Nucleus accumbens (tissue), 56 donors: ENCODE data around the gene HIVEP3.

Experiments
- DNase-seq, 56 donors: peaks; one replicate each; lab custom pipeline; 2025; lab: John Stamatoyannopoulos, UW

HIVEP3 gene

DNA sequence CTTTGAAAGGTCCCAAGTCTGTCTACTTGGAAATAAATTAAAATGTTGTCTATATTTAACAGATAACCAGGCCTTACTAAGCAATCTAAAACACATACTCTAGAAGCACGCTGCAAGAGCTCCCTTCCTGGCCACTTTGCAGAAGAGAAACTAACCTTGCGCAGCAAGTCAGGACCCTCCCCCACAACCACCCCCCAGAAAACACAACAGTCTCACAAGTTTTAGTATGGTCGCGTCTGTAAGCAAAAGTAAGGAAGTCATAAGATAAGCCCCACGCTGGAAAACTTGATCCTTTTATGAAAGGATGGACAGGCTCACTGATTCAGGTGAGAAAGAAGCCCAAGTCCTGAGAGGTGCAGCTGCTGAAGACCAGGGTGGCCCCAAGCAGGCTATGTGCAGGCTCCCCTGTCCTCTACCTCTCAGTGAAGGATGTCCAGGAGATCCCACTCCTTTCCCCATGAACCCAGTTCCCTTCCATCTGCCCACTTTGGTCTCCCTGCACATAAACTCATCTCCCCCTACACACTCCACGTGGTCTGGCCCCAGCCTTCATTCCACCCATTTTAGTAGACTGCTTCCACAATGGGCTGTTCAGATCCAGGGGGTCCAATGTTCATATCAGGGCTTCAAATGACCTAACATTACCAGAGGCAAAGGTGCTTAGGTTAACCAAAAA is 23.8 kb downstream of the HIVEP3 start:
- no peak for DNase-seq

GRCh38 chr1:41894101-41894807 is 24.5 kb downstream of the HIVEP3 start:
- DNase-seq, result no peak

DNA sequence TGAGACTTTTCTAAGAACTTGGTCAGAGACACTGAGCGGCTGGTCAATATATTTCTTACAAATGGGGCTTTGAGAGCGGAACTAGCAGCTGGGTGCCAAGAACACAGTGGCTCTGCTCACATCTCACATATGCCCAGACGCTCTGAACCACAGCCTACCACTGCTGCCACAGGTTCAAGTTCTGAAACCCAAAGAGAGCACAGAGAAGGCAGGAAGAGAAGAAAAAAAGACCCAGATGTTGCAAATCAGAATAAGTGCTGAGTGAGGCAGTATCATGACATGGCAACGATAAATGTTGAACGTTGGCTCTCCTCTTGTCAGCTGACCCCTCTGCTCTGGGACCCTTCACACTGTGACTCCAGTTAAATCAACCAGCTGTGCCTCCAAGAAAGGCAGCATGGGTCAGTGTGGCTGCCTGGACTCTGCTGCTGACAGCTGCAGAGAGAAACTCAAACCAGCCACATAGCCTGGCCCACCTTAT is 26.4 kb downstream of the HIVEP3 start:
- DNase-seq, result no peak

- DNase-seq, result peak in 1 of 56 donors; percentile 25
These were observed 27.4 kb downstream of the HIVEP3 start for GRCh38 chr1:41891199-41891896.

DNA sequence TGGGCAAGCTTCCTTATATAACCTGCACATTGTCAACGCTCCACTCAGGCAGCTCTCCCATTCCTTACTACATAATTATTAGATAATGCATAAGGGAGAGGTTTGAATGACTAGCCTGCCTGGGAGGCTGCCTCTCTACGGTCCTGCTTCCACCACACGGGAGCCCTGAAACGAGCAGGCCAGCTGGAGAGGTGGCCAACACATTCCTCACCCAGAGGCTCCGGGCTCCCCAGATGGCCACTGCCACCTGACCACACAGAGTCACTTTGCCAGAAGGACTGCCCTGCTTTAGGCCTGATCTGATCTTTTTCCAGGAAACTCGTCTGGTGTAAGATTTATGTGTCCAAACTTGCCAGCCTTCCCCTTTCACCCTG is 27.9 kb downstream of the HIVEP3 start:
- DNase-seq, result peak in 3 of 56 donors; percentile 10 to 32 (median 17)

DNA sequence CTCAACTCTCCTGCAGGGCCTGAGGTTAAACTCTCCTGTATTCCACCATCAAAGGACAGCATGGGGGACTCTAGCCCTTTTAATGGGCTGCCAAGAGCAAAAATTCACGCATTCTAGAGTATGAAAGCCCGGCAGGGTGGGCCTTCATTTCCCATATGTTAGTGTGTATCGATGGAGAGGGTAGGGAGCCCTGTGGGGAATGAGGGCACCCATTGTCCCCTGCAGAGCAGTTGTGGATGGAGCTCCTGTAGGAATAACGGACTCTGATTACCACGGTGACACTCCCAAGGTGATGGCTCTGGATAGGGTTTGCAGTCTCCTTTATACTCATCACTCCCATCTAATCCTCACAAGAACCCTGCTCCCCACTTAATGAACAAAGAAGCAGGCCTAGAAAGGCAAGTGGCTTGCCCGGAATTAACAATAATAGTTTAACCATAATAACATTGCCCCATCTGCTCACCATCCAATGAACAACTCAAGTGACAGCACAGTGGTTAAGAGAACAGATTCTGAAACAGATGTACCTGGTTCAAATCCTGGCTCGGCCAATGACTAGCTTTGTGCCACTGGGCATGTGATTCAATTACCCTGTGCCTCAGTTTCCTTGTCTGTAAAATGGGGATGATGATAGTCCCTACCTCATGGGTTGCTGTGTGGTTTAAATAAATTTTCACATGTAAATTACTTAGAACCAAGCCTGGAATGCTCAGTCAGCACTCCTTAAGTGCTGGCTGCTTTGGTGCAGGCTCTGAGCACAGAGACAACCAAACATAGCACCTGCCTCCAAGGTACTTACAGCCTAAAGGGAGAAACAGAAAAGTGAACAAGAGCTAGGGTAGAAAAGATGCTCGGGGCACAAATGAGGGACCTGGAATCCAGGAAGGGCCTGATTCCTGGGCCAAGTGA is 29.0 kb downstream of the HIVEP3 start:
- no peak for DNase-seq

DNA sequence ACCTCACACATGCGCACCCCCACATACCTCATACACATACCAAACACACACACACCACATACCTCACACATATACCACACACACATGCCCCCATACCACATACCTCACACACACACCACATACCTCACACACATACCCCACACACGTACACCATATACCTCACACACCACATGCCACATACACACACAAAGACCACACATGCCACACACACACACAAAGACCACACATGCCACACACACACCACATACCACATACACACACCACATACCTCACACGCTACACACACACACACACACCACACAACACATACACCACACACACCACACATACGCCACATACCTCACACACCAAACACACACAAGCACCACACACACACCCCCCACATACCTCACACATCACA is 30.0 kb downstream of the HIVEP3 start:
- no peak for DNase-seq

GRCh38 chr1:41887365-41887764 is 31.4 kb downstream of the HIVEP3 start:
- DNase-seq, result no peak

GRCh38 chr1:41884256-41885230 is 34.2 kb downstream of the HIVEP3 start:
- DNase-seq, result no peak

- no peak for DNase-seq
These were observed 35.2 kb downstream of the HIVEP3 start for GRCh38 chr1:41883507-41883906.

- no peak for DNase-seq
These were observed 36.2 kb downstream of the HIVEP3 start for GRCh38 chr1:41882486-41882885.

DNA sequence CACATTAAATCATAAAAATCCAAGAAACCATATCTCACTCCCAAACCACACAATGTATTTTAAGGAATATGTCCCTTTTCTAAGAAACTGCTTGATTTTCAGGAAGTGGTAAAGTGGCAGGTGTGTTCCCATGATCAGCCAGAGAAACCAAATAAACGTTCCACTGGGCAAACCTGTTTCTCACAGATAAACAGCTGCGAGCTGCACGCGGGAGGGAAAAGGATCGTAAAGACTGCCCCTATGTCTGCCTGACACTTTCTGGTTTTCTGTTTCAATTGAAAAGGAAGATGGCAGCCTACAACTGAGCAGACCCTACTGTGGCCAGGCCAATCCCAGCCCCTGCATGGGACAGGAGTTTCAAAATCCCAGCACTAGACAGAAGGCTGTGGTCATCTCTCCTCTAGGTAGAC is 36.6 kb downstream of the HIVEP3 start:
- DNase-seq, result no peak

GRCh38 chr1:41880950-41881885 is 37.5 kb downstream of the HIVEP3 start:
- DNase-seq, result no peak

- no peak for DNase-seq
These were observed 38.5 kb downstream of the HIVEP3 start for GRCh38 chr1:41880261-41880660.

DNA sequence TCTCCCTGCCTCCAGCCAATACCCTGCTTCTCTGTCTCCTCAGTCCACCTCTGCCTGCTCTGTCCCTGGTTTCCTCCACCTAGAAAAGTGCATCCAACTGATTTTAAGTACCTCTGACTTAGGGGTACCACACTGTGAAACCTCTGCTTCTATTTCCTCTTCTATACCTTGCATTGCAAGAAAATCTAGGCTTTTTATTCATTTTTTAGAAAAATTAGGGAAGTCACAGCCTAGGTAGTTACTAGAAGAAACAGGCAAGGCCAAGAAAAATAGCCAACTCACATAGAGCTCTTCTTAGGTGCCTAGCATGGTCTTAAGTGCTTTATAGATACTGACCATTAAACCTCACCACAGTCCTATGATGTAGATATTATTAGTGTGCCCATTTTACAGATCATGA is 39.1 kb downstream of the HIVEP3 start:
- DNase-seq, result no peak

DNA sequence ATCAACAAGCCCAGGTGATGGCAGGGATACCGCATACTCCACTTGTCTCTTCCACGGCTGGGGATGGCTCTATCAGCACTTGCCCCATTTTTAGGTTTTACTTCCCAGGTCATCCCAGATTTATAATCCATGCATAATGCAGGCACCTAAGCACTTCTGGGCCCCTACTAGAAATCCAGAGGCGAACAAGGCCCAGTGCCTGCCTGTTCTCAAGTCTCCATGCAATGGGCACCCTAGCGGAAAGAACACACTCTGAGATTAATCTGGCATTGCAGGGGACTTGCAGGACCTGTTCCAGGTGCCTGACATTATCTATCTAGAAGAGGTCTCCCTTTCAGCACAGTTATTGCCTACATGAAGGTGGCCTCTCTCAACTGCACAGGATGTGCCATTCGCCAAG is 39.8 kb downstream of the HIVEP3 start:
- no peak for DNase-seq

- DNase-seq, result no peak
These were observed 40.2 kb downstream of the HIVEP3 start for GRCh38 chr1:41878495-41878894.
